Keratinocyte (primary cell): Measurements from ENCODE around the gene CA12. TPM values are rescaled to one million over a fixed set of nuclear protein-coding genes. Genes with fewer than 3 reads are reported as not detected.

ENCODE experiments used
- DNase-seq: peaks from one replicate; pipeline ENCODE4 v3.0.0-alpha.2; 2011; ENCODE audit warnings: low read depth, missing footprints, low spot score
- FAIRE-seq: peaks from 2 replicates; lab custom pipeline; 2011; peaks lifted over from hg19 to GRCh38; lab: Jason Lieb, UNC
- H2AFZ ChIP-seq: 2 replicates; pipeline ENCODE4 v1.6.0; 2012; ENCODE audit warnings: low read length, control low read depth, inconsistent platforms; ENCODE audit not compliant: control insufficient read depth
- H3K27ac ChIP-seq: 2 replicates; pipeline ENCODE4 v1.5.1; 2011; ENCODE audit warnings: low read length; ENCODE audit not compliant: control insufficient read depth, insufficient read depth
- H3K27me3 ChIP-seq: 3 replicates; pipeline ENCODE4 v1.6.0; 2011; ENCODE audit warnings: low read length; ENCODE audit not compliant: control insufficient read depth, insufficient read depth; ENCODE audit errors: extremely low read depth
- H3K36me3 ChIP-seq, 2 experiments: 2 replicates in 1 of 2; 3 replicates in 1 of 2; pipeline ENCODE4 v1.5.1; 2011; ENCODE audit warnings: low read length in 2 of 2, mild to moderate bottlenecking in 1 of 2; ENCODE audit not compliant: control insufficient read depth in 2 of 2, insufficient read depth in 2 of 2; ENCODE audit errors: extremely low read depth in 1 of 2
- H3K4me1 ChIP-seq: 3 replicates; pipeline ENCODE4 v1.5.1; 2011; ENCODE audit warnings: low read length; ENCODE audit not compliant: control insufficient read depth, insufficient read depth; ENCODE audit errors: extremely low read depth
- H3K4me2 ChIP-seq: 3 replicates; pipeline ENCODE4 v1.6.0; 2011; ENCODE audit warnings: low read depth, low read length; ENCODE audit not compliant: control insufficient read depth, insufficient read depth; ENCODE audit errors: extremely low read depth
- H3K4me3 ChIP-seq, 3 experiments: fragments of 200-600 bp in 1 of 3; sonication (generic) in 1 of 3; 2 replicates in 2 of 3; 3 replicates in 1 of 3; pipeline ENCODE4 v1.5.1; 2011 to 2016; ENCODE audit warnings: low read length in 3 of 3, mild to moderate bottlenecking in 3 of 3, control low read depth in 2 of 3, inconsistent platforms in 1 of 3, low read depth in 1 of 3, mixed read lengths in 1 of 3, mixed run types in 1 of 3, moderate library complexity in 1 of 3; ENCODE audit not compliant: control insufficient read depth in 2 of 3, insufficient read depth in 2 of 3; ENCODE audit errors: extremely low read depth in 1 of 3
- H3K79me2 ChIP-seq: 2 replicates; pipeline ENCODE4 v1.6.0; 2012; ENCODE audit warnings: low read length; ENCODE audit not compliant: control insufficient read depth, insufficient read depth
- H3K9ac ChIP-seq: 3 replicates; pipeline ENCODE4 v1.6.0; 2011; ENCODE audit warnings: low read length; ENCODE audit not compliant: control insufficient read depth, insufficient read depth; ENCODE audit errors: extremely low read depth
- H3K9me1 ChIP-seq: 3 replicates; pipeline ENCODE4 v1.6.0; 2011; ENCODE audit warnings: low read length; ENCODE audit not compliant: control insufficient read depth, insufficient read depth; ENCODE audit errors: extremely low read depth
- H3K9me3 ChIP-seq: 2 replicates; pipeline ENCODE4 v1.5.1; 2012; ENCODE audit warnings: low read depth, low read length; ENCODE audit not compliant: control insufficient read depth
- H4K20me1 ChIP-seq: 3 replicates; pipeline ENCODE4 v1.6.0; 2011; ENCODE audit warnings: low read length; ENCODE audit not compliant: control insufficient read depth, insufficient read depth; ENCODE audit errors: extremely low read depth
- EZH2 ChIP-seq: IDR thresholded peaks from one replicate; pipeline ENCODE4 v1.6.1; 2012; ENCODE audit warnings: inconsistent platforms, mild to moderate bottlenecking, low read length, moderate library complexity
- dilution Hi-C: fragments of 300-500 bp; cut with MboI; formaldehyde crosslinking; loops from one replicate; pipeline ENCODE4 v1.7.0; 2020; ENCODE audit warnings: low sequenced_read_pairs; ENCODE audit not compliant: extremely low pct_ligation_motif_present
- polyA plus RNA-seq, 5 experiments: library from polyadenylated mRNA; depleted of rRNA in 3 of 5; stranded (reverse) in 3 of 5; stranded (forward) in 1 of 5; unstranded in 1 of 5; fragments of >200 nt; gene quantifications; 1 replicate in 1 of 5; 2 replicates in 3 of 5; 3 replicates in 1 of 5; pipeline versions ENCODE4 v1.2.1 to v1.2.3, GENCODE V29; 2011 to 2012; ENCODE audit warnings: missing spikeins in 2 of 5, low read depth in 1 of 5, low replicate concordance in 1 of 5
- TF ChIP-seq, protein P1 (sequence below), 3 experiments: IDR thresholded peaks in 1 of 3; conservative IDR thresholded peaks in 1 of 3; optimal IDR thresholded peaks in 1 of 3; 2 replicates in 2 of 3; 3 replicates in 1 of 3; pipeline versions ENCODE3 to v1.5.1; 2011; ENCODE audit warnings: low read length in 3 of 3, mild to moderate bottlenecking in 3 of 3, moderate library complexity in 2 of 3, control low read depth in 1 of 3, inconsistent platforms in 1 of 3; ENCODE audit not compliant: insufficient read depth in 2 of 3; ENCODE audit errors: extremely low read depth in 1 of 3

Gene CA12
- polyA plus RNA-seq, 1 donor (not counting 4 experiments of a cell fraction or from before 2014, with no cell fraction given), result 158 TPM

DNA sequence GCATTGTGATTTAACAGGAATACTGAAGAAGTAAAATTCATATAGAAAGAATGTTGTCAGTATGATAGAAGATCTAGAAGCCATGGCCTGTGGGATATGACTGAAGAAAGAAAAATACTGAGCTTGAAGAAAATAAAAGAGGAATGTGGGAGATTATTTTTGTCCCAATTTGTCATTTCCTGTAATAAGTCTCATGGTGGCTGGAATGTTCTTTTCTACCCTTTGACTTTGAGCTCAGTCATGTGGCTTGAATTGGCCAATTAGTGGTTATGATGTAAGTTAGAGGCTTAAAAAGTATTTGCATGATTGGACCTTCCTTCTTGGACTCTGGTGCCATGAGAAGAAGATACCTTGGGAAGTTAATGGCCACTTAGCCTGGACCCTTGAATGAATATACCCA, 90.1 kb downstream of the CA12 start:
- Histone ChIP-seq H4K20me1 (no peaks in the 10 kb centered on the region), H3K27me3 (no peaks in the 10 kb centered on the region), H3K36me3 (peaks cover 0 to 6% of the 10 kb centered on the region in 2 experiments), H3K4me2 (peak overlapping the region; percentile 1), H3K27ac (no peak overlapping the region), H3K4me3 (no peak overlapping the region), H2AFZ (peak overlapping the region; percentile 36), H3K9me3 (no peaks in the 10 kb centered on the region), H3K9me1 (no peaks in the 10 kb centered on the region), H3K9ac (no peak overlapping the region), H3K4me1 (peaks cover 8% of the 10 kb centered on the region), H3K79me2 (no peaks in the 10 kb centered on the region)
- no peak for TF ChIP-seq EZH2
- TF ChIP-seq, protein P1, sequence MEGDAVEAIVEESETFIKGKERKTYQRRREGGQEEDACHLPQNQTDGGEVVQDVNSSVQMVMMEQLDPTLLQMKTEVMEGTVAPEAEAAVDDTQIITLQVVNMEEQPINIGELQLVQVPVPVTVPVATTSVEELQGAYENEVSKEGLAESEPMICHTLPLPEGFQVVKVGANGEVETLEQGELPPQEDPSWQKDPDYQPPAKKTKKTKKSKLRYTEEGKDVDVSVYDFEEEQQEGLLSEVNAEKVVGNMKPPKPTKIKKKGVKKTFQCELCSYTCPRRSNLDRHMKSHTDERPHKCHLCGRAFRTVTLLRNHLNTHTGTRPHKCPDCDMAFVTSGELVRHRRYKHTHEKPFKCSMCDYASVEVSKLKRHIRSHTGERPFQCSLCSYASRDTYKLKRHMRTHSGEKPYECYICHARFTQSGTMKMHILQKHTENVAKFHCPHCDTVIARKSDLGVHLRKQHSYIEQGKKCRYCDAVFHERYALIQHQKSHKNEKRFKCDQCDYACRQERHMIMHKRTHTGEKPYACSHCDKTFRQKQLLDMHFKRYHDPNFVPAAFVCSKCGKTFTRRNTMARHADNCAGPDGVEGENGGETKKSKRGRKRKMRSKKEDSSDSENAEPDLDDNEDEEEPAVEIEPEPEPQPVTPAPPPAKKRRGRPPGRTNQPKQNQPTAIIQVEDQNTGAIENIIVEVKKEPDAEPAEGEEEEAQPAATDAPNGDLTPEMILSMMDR (optimal IDR thresholded peaks at IDR 0.05 in 1 of 3, IDR thresholded peaks at IDR 0.05 in 1 of 3, conservative IDR thresholded peaks at IDR 0.05 in 1 of 3; ENCODE audit: extremely low read depth in 1 of 3, insufficient read depth in 2 of 3, low read length in 3 of 3), result no peak
- DNase-seq (no peak), FAIRE-seq (no peak)
- dilution Hi-C loops, result no loop called here

DNA sequence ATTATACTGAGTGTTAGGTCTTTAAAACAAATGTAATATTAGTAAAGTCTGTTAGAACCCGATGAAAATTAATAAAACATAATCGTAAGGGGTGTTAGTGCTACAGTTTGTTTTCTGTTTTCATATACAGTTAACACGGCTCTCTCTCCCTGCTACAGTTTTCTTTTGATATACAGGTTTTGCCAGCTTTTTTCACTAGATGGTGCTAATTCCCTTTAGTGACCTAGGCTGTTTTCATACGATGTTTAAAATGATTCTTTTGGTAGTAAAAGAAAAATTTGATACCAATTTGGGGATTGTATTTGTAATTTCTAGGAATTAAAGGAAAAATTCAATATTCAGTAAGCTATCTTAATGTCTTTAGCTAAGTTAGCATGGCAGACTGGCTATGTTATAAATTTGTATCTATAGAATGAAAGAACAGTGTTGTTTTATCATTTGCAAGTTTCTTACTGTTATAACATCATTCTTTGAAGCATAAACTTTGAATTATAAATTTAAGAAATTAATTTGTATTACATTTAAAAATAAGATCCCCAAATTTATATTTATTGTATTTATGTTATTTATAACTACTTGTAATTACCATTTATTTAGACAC, 92.8 kb downstream of the CA12 start:
- no peaks in the 10 kb centered on the region for H3K9me1 ChIP-seq
- no peak overlapping the region for H3K4me3 ChIP-seq
- peak; percentile 13 for FAIRE-seq
- dilution Hi-C loops, result no loop called here
- peaks cover 8% of the 10 kb centered on the region for H3K4me1 ChIP-seq
- DNase-seq, result no peak
- no peak overlapping the region for H2AFZ ChIP-seq
- no peak overlapping the region for H3K4me2 ChIP-seq
- no peaks in the 10 kb centered on the region for H3K79me2 ChIP-seq
- H3K9ac ChIP-seq, result no peak overlapping the region
- TF ChIP-seq EZH2, result no peak
- TF ChIP-seq, protein P1 (optimal IDR thresholded peaks at IDR 0.05 in 1 of 3, IDR thresholded peaks at IDR 0.05 in 1 of 3, conservative IDR thresholded peaks at IDR 0.05 in 1 of 3; ENCODE audit: extremely low read depth in 1 of 3, insufficient read depth in 2 of 3, low read length in 3 of 3), result peak in 2 of 3 experiments; percentile 48 to 67
- peaks cover 0 to 9% of the 10 kb centered on the region in 2 experiments for H3K36me3 ChIP-seq
- H4K20me1 ChIP-seq, result no peaks in the 10 kb centered on the region
- H3K27ac ChIP-seq, result no peak overlapping the region
- H3K9me3 ChIP-seq, result no peaks in the 10 kb centered on the region
- no peaks in the 10 kb centered on the region for H3K27me3 ChIP-seq
